H1 (cell line): Measurements from ENCODE around the gene BIN1. TPM values are rescaled to one million over a fixed set of nuclear protein-coding genes. Genes with fewer than 3 reads are reported as not detected.
A peak's percentile ranks its signal among the peaks of the same experiment; 100 is the strongest.

ENCODE experiments used
- CTCF ChIA-PET: fragments of 300-600 bp; sonication (Branson Sonifier 250); formaldehyde crosslinking; loops from one replicate; lab custom pipeline; 2021; ENCODE audit not compliant: partially characterized antibody; lab: Charles Lee
- POLR2A ChIA-PET: fragments of 300-600 bp; sonication (Branson Sonifier 250); formaldehyde crosslinking; loops from one replicate; lab custom pipeline; 2021; ENCODE audit warnings: inconsistent platforms; ENCODE audit not compliant: partially characterized antibody; lab: Charles Lee
- DNase-seq, 2 experiments: peaks; one replicate each; pipeline versions ENCODE4 v3.0.0 to v3.0.0-alpha.2; 2010 to 2022; ENCODE audit warnings: low spot score in 2 of 2, low read depth in 1 of 2, mixed read lengths in 1 of 2
- FAIRE-seq: peaks from 2 replicates; lab custom pipeline; 2011; peaks lifted over from hg19 to GRCh38; lab: Jason Lieb, UNC
- H2AFZ ChIP-seq: 2 replicates; pipeline ENCODE4 v1.8.1; 2012; ENCODE audit warnings: low read length, inconsistent platforms
- H2AK5ac ChIP-seq: 2 replicates; pipeline ENCODE4 v1.6.1; 2013; ENCODE audit warnings: low read depth, low read length
- H2BK120ac ChIP-seq: replicated peaks from 2 replicates; pipeline ENCODE3; 2013; ENCODE audit warnings: low read depth, low read length, inconsistent platforms
- H2BK12ac ChIP-seq: 2 replicates; pipeline ENCODE4 v1.6.1; 2013; ENCODE audit warnings: low read depth, low read length
- H2BK15ac ChIP-seq: 2 replicates; pipeline ENCODE4 v1.6.1; 2013; ENCODE audit warnings: low read length
- H2BK20ac ChIP-seq: 2 replicates; pipeline ENCODE4 v1.6.1; 2013; ENCODE audit warnings: low read length
- H2BK5ac ChIP-seq: 2 replicates; pipeline ENCODE4 v1.6.1; 2013; ENCODE audit warnings: low read depth, low read length
- H3K14ac ChIP-seq: 2 replicates; pipeline ENCODE4 v1.6.1; 2013; ENCODE audit warnings: inconsistent platforms; ENCODE audit not compliant: insufficient read length
- H3K18ac ChIP-seq: 2 replicates; pipeline ENCODE4 v1.6.1; 2013; ENCODE audit warnings: low read length; ENCODE audit errors: extremely low read depth
- H3K23ac ChIP-seq: 2 replicates; pipeline ENCODE4 v1.6.1; 2013; ENCODE audit warnings: inconsistent platforms; ENCODE audit not compliant: insufficient read length
- H3K23me2 ChIP-seq: 2 replicates; pipeline ENCODE4 v1.6.1; 2013; ENCODE audit warnings: low read depth, low read length
- H3K27ac ChIP-seq: 2 replicates; pipeline ENCODE4 v1.6.1; 2011; ENCODE audit warnings: low read depth, low read length, inconsistent platforms
- H3K27me3 ChIP-seq, 4 experiments: replicated peaks in 1 of 4; 1 replicate in 1 of 4; 2 replicates in 3 of 4; pipeline versions ENCODE4 v1.6.1 to v1.8.1; 2011 to 2013; ENCODE audit warnings: low read length in 3 of 4, mild to moderate bottlenecking in 3 of 4, inconsistent platforms in 2 of 4, mixed read lengths in 2 of 4, moderate library complexity in 1 of 4; ENCODE audit not compliant: control insufficient read depth in 3 of 4, insufficient read depth in 3 of 4; ENCODE audit errors: extremely low read depth in 1 of 4
- H3K36me3 ChIP-seq, 4 experiments: 2 replicates each; pipeline versions ENCODE4 v1.6.1 to v1.8.1; 2011 to 2013; ENCODE audit warnings: mild to moderate bottlenecking in 4 of 4, low read length in 3 of 4, moderate library complexity in 2 of 4, control low read depth in 1 of 4, inconsistent platforms in 1 of 4; ENCODE audit not compliant: insufficient read depth in 4 of 4, control insufficient read depth in 2 of 4
- H3K4ac ChIP-seq: replicated peaks from 2 replicates; pipeline ENCODE3; 2013; ENCODE audit warnings: low read length, low read depth, mixed read lengths, inconsistent platforms; ENCODE audit not compliant: insufficient read length
- H3K4me1 ChIP-seq, 4 experiments: replicated peaks in 1 of 4; 1 replicate in 1 of 4; 2 replicates in 3 of 4; pipeline versions ENCODE4 v1.6.1 to v1.8.1; 2011 to 2013; ENCODE audit warnings: low read length in 3 of 4, inconsistent platforms in 2 of 4, mixed read lengths in 1 of 4; ENCODE audit not compliant: insufficient read depth in 4 of 4, control insufficient read depth in 3 of 4
- H3K4me2 ChIP-seq, 2 experiments: 2 replicates each; pipeline versions ENCODE4 v1.6.1 to v1.8.1; 2011 to 2013; ENCODE audit warnings: low read depth in 2 of 2, low read length in 2 of 2, control low read depth in 1 of 2, inconsistent platforms in 1 of 2, mild to moderate bottlenecking in 1 of 2; ENCODE audit not compliant: insufficient read depth in 1 of 2
- H3K4me3 ChIP-seq, 4 experiments: fragments of 200-600, 300-600 bp in 1 of 4; sonication (generic), shearing (Covaris generic), sonication (Bioruptor Twin) in 1 of 4; 2 replicates each; pipeline versions ENCODE4 v1.5.1 to v1.8.1; 2011 to 2016; ENCODE audit warnings: low read length in 4 of 4, low read depth in 3 of 4, control low read depth in 2 of 4, inconsistent platforms in 2 of 4, mild to moderate bottlenecking in 2 of 4, mixed read lengths in 1 of 4, moderate library complexity in 1 of 4; ENCODE audit not compliant: insufficient read depth in 2 of 4; ENCODE audit errors: extremely low read depth in 1 of 4
- H3K56ac ChIP-seq: replicated peaks from 2 replicates; pipeline ENCODE3; 2013; ENCODE audit warnings: low read depth, mild to moderate bottlenecking, mixed read lengths, low read length, inconsistent platforms; ENCODE audit not compliant: insufficient read length
- H3K79me1 ChIP-seq: 2 replicates; pipeline ENCODE4 v1.6.1; 2013; ENCODE audit warnings: low read depth, low read length, control low read depth
- H3K79me2 ChIP-seq, 2 experiments: 2 replicates each; pipeline versions ENCODE4 v1.6.1 to v1.8.1; 2012 to 2013; ENCODE audit warnings: low read length in 2 of 2, mild to moderate bottlenecking in 2 of 2, inconsistent platforms in 1 of 2; ENCODE audit not compliant: insufficient read depth in 2 of 2, control insufficient read depth in 1 of 2
- H3K9ac ChIP-seq, 4 experiments: replicated peaks in 1 of 4; 1 replicate in 1 of 4; 2 replicates in 3 of 4; pipeline versions ENCODE4 v1.6.1 to v1.8.1; 2011 to 2013; ENCODE audit warnings: low read depth in 3 of 4, low read length in 3 of 4, control low read depth in 2 of 4, mild to moderate bottlenecking in 2 of 4, moderate library complexity in 2 of 4, inconsistent platforms in 1 of 4; ENCODE audit errors: extremely low read depth in 1 of 4
- H3K9me3 ChIP-seq, 2 experiments: 2 replicates each; pipeline versions ENCODE4 v1.6.1 to v1.8.1; 2012 to 2013; ENCODE audit warnings: mild to moderate bottlenecking in 2 of 2, moderate library complexity in 2 of 2, control low read depth in 1 of 2, inconsistent platforms in 1 of 2, low read depth in 1 of 2, low read length in 1 of 2, mixed read lengths in 1 of 2; ENCODE audit not compliant: insufficient read depth in 2 of 2
- H4K20me1 ChIP-seq, 2 experiments: replicated peaks in 1 of 2; 2 replicates each; pipeline versions ENCODE3 to v1.8.1; 2011 to 2013; ENCODE audit warnings: inconsistent platforms in 2 of 2, low read length in 2 of 2, mild to moderate bottlenecking in 1 of 2; ENCODE audit not compliant: insufficient read depth in 2 of 2, control insufficient read depth in 1 of 2
- H4K5ac ChIP-seq: 2 replicates; pipeline ENCODE4 v1.6.1; 2013; ENCODE audit warnings: low read length, low read depth, mixed read lengths, inconsistent platforms; ENCODE audit not compliant: insufficient read length
- H4K8ac ChIP-seq: 2 replicates; pipeline ENCODE4 v1.8.0; 2013; ENCODE audit warnings: mild to moderate bottlenecking, moderate library complexity, low read length, inconsistent platforms; ENCODE audit not compliant: insufficient read depth; ENCODE audit errors: extremely low read depth
- H4K91ac ChIP-seq: replicated peaks from 2 replicates; pipeline ENCODE3; 2013; ENCODE audit warnings: low read length, mixed read lengths, inconsistent platforms; ENCODE audit not compliant: insufficient read length
- CHD1 ChIP-seq: IDR thresholded peaks from 2 replicates; pipeline ENCODE4 v1.6.1; 2012; ENCODE audit warnings: low read depth, low read length, improper control_type of control experiment
- CHD2 ChIP-seq: IDR thresholded peaks from 2 replicates; pipeline ENCODE4 v1.6.1; 2012; ENCODE audit warnings: low read length, improper control_type of control experiment
- EZH2 ChIP-seq: fragments of 200-600 bp; sonication (generic); IDR thresholded peaks from 2 replicates; pipeline ENCODE4 v1.7.1; 2012; ENCODE audit warnings: low read depth, mild to moderate bottlenecking, moderate library complexity, low read length, inconsistent platforms; ENCODE audit not compliant: severe bottlenecking
- HDAC2 ChIP-seq, 2 experiments: fragments of 300-600 bp in 1 of 2; sonication (generic) in 1 of 2; IDR thresholded peaks; 2 replicates each; pipeline ENCODE4 v1.6.1; 2011 to 2012; ENCODE audit warnings: low read depth in 2 of 2, low read length in 2 of 2, mild to moderate bottlenecking in 2 of 2, moderate library complexity in 2 of 2, borderline replicate concordance in 1 of 2, inconsistent platforms in 1 of 2
- JUND ChIP-seq: IDR thresholded peaks from 2 replicates; pipeline ENCODE4 v1.6.1; 2011; ENCODE audit warnings: mild to moderate bottlenecking, improper control_type of control experiment, low read length
- RBBP5 ChIP-seq: IDR thresholded peaks from 2 replicates; pipeline ENCODE4 v1.7.1; 2012; ENCODE audit warnings: low read depth, mild to moderate bottlenecking, inconsistent platforms, low read length, moderate library complexity, borderline replicate concordance
- SIX5 ChIP-seq: IDR thresholded peaks from 2 replicates; pipeline ENCODE4 v1.6.1; 2011; ENCODE audit warnings: mild to moderate bottlenecking, low read depth, low read length
- TAF1 ChIP-seq: IDR thresholded peaks from 2 replicates; pipeline ENCODE4 v1.6.1; 2011; ENCODE audit warnings: mild to moderate bottlenecking, low read depth, low read length
- WGBS, 2 experiments: shearing (Covaris generic) in 1 of 2; methylation state at CpG; one replicate each; pipeline versions ENCODE4 v1.1.6 to v1.1.7; 2013 to 2015; ENCODE audit warnings: low lambda C conversion rate in 2 of 2, mixed read lengths in 2 of 2, inconsistent platforms in 1 of 2, low coverage in 1 of 2, missing lambda C conversion rate in 1 of 2; ENCODE audit not compliant: insufficient replicate concordance in 2 of 2, insufficient coverage in 1 of 2, insufficient read length in 1 of 2; ENCODE audit errors: extremely low coverage in 1 of 2, missing lambda C conversion rate in 1 of 2; 5-methylcytosine and 5-hydroxymethylcytosine counted together
- polyA plus RNA-seq, 7 experiments: library from polyadenylated mRNA; depleted of rRNA in 3 of 7; stranded (reverse) in 5 of 7; unstranded in 2 of 7; fragments of >200 nt in 5 of 7; fragments of 200-250 nt in 2 of 7; gene quantifications; 1 replicate in 5 of 7; 2 replicates in 1 of 7; 4 replicates in 1 of 7; pipeline versions ENCODE4 v1.2.1 to v1.2.3, GENCODE V29; 2011 to 2013; ENCODE audit warnings: missing spikeins in 2 of 7, mixed read lengths in 2 of 7
- total RNA-seq: library from RNA; stranded (reverse); fragmentation: NEBNext Ultra II Directional; extraction: Animal tissue kit (Norgen Biotek cat#: 25700); gene quantifications from 2 replicates; pipeline ENCODE4 v1.2.1, GENCODE V29; 2021
- TF ChIP-seq, protein P1 (sequence below), 3 experiments: IDR thresholded peaks; 1 replicate in 2 of 3; 2 replicates in 1 of 3; pipeline versions ENCODE4 v1.5.1 to v1.6.1; 2011; ENCODE audit warnings: low read length in 3 of 3, mild to moderate bottlenecking in 3 of 3, inconsistent platforms in 2 of 3, low read depth in 1 of 3, moderate library complexity in 1 of 3; ENCODE audit not compliant: insufficient read depth in 1 of 3; ENCODE audit errors: control extremely low read depth in 1 of 3
- TF ChIP-seq, protein P2 (sequence below): IDR thresholded peaks from 2 replicates; pipeline ENCODE4 v1.6.1; 2011; ENCODE audit warnings: low read length, improper control_type of control experiment

The BIN1 gene
- total and polyA plus RNA-seq, 2 of the 8 experiments (the other 6 are each of a cell fraction or from before 2014, with no cell fraction given): 23.6 to 35.6 TPM

DNA sequence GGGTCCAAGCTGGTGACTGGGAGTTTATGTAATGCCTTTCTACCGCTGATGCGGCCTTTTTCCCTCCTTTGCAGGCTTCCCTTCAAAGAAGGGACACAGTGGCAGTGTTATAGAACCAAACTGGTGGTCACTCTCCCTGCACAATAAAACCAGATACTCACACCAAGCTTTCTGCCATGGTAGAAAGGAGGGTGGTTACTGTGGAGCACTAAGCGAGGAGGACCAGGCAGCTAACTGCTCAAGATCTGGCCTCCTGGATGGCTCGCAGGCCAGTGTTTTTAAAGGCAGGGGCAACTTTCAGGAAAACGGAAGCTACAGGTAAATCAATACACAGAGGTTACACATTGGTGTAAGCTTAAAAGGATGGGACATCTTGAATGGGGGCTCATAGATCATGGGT lies 89.4 kb downstream of the BIN1 start:
- Histone ChIP-seq H3K23ac (no peak overlapping the region), H3K27me3 (no peaks in the 10 kb centered on the region), H2BK120ac (no peak overlapping the region), H3K18ac (no peak overlapping the region), H2BK12ac (no peak overlapping the region), H4K8ac (no peak overlapping the region), H3K56ac (no peak overlapping the region), H2AFZ (no peak overlapping the region), H2AK5ac (0 out of 2 replicates have a peak overlapping the region, but pooled peaks have one; percentile 32), H3K79me1 (no peaks in the 10 kb centered on the region), H3K4me2 (no peak overlapping the region), H2BK5ac (no peak overlapping the region), H3K4me3 (no peak overlapping the region), H3K4ac (no peak overlapping the region), H3K79me2 (no peaks in the 10 kb centered on the region), H2BK20ac (no peak overlapping the region), H2BK15ac (no peak overlapping the region), H4K91ac (no peak overlapping the region), H3K14ac (no peak overlapping the region), H3K4me1 (peaks cover 0 to 6% (median 0%) of the 10 kb centered on the region in 4 experiments; a peak in 2 of 7 replicates), H3K9ac (no peak overlapping the region), H4K20me1 (no peaks in the 10 kb centered on the region), H3K27ac (no peak overlapping the region), H3K36me3 (no peaks in the 10 kb centered on the region), H3K23me2 (no peaks in the 10 kb centered on the region; the same call in 1 of the 2 replicates), H4K5ac (no peak overlapping the region), H3K9me3 (no peaks in the 10 kb centered on the region)
- ChIA-PET CTCF (interaction anchor here (1.0 to 2.9 kb wide), 3 partner anchors 15 to 46 kb away, joined by 3 to 18 read pairs (median 4); no protein-coding TSS in a partner anchor), POLR2A (no interaction called here)
- no peak for FAIRE-seq
- no peak for DNase-seq
- WGBS, 2 experiments: 92% methylated on average over 5 of the region's 5 CpGs; no CpG with 5 or more reads in 1 of the 2 experiments
- TF ChIP-seq HDAC2 (IDR thresholded peaks at IDR 0.05; ENCODE audit: borderline replicate concordance in 1 of 2, low read depth in 2 of 2, low read length in 2 of 2): no peak
- TF ChIP-seq, protein P1, sequence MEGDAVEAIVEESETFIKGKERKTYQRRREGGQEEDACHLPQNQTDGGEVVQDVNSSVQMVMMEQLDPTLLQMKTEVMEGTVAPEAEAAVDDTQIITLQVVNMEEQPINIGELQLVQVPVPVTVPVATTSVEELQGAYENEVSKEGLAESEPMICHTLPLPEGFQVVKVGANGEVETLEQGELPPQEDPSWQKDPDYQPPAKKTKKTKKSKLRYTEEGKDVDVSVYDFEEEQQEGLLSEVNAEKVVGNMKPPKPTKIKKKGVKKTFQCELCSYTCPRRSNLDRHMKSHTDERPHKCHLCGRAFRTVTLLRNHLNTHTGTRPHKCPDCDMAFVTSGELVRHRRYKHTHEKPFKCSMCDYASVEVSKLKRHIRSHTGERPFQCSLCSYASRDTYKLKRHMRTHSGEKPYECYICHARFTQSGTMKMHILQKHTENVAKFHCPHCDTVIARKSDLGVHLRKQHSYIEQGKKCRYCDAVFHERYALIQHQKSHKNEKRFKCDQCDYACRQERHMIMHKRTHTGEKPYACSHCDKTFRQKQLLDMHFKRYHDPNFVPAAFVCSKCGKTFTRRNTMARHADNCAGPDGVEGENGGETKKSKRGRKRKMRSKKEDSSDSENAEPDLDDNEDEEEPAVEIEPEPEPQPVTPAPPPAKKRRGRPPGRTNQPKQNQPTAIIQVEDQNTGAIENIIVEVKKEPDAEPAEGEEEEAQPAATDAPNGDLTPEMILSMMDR (IDR thresholded peaks at IDR 0.05; ENCODE audit: control extremely low read depth in 1 of 3, insufficient read depth in 1 of 3, low read depth in 1 of 3, low read length in 3 of 3): no peak
- no peak for TF ChIP-seq CHD1
- no peak for TF ChIP-seq CHD2
- no peak for TF ChIP-seq RBBP5
- TF ChIP-seq, protein P2, sequence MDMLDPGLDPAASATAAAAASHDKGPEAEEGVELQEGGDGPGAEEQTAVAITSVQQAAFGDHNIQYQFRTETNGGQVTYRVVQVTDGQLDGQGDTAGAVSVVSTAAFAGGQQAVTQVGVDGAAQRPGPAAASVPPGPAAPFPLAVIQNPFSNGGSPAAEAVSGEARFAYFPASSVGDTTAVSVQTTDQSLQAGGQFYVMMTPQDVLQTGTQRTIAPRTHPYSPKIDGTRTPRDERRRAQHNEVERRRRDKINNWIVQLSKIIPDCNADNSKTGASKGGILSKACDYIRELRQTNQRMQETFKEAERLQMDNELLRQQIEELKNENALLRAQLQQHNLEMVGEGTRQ: no peak
- no peak for TF ChIP-seq SIX5
- no peak for TF ChIP-seq EZH2
- TF ChIP-seq TAF1: no peak
- TF ChIP-seq JUND: no peak
